Measurements from ENCODE around the gene FPR2.
"Not testable (repeated sequence)": the region's sequence is repeated elsewhere in the genome, so short reads cannot be mapped to it uniquely, and the experiment has no call there.

FPR2 gene, protein sequence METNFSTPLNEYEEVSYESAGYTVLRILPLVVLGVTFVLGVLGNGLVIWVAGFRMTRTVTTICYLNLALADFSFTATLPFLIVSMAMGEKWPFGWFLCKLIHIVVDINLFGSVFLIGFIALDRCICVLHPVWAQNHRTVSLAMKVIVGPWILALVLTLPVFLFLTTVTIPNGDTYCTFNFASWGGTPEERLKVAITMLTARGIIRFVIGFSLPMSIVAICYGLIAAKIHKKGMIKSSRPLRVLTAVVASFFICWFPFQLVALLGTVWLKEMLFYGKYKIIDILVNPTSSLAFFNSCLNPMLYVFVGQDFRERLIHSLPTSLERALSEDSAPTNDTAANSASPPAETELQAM

DNA sequence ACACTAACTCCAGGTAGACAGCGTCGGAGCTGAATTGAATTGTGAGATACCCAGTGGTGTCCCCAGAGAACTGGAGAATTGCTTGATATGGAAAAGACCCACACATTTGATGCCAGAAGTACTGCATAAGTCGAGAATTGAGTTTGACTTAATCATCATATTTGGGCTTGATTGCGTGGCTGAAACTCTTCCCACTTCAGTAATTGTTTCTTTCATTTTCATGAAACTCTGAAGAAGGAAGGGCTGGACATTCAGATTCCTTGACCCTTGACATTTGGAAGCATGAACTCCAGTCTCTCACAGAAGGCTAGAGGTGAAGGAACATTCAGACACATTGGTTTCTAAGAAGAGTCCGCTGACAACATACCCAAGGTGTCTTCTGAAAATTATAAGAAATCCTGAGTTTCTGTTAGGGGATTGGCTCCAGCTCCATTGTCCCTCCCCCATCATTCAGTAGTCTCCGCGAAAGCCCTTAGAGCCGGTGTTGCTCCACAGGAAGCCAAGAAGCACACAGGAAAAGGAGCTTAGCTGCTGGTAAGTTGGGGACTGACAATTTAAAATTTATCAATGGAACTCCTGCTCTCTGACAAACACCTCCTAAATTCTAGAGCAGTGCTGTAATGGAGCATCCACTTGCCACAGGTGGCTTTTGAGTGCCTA is at the start of gene FPR2:
TSS of gene FPR2 (plus strand) at position 484 of the 660 bp plus-strand sequence. CDS start 7,479 bp downstream, outside the sequence.
- no peak for DNase-seq (ENCODE audit: low read depth in 2 of 2)

DNA sequence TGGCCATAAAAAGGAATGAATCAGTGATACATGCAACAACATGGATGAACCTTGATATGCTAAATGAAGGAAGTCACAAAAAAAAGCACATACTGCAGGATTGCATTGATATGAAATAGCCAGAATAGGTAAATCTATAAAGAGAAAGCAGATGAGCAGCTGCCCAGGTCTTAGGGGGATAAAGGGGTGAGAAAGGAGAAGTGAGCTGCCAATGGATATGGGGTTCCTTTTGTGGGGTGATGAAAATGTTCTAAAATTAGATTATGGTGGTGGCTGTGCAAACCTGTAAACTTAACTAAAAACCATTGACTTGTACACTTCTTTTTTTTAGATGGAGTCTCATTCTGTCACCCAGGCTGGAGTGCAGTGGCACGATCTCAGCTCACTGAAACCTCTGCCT is 49.3 kb upstream of the FPR2 start:
- no peak for DNase-seq (ENCODE audit: low read depth in 2 of 2)

DNA sequence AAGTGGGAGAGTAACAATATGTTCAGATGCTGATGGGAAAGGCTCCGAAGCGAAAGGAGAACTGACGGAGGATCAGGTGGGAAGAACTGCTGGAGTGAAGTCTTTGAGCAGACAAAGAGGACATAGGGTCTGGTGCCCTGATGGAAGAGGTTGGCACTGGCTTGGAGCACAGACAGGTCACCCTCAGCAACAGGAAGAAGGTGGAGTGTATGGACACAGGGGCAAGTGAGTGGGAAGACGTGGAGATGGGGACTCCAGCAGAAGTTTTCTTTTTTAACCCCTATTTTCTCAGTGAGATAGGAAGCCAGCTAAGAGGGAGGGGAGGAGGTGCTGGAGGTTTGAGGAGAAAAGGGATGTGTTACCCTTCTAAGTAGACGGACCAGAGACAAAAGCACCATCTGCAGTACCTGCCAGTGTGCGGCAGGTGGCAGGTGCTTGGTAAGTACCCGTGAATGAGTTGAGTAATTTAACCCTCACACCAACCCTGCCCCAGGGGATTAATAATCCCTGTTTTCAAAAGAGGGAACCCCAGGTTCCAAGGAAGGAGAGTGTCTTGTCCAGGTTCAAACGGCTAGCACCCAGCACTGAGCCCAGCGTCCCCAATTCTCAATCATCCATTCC is 48.4 kb upstream of the FPR2 start:
- DNase-seq (ENCODE audit: low read depth in 2 of 2) = no peak

DNA sequence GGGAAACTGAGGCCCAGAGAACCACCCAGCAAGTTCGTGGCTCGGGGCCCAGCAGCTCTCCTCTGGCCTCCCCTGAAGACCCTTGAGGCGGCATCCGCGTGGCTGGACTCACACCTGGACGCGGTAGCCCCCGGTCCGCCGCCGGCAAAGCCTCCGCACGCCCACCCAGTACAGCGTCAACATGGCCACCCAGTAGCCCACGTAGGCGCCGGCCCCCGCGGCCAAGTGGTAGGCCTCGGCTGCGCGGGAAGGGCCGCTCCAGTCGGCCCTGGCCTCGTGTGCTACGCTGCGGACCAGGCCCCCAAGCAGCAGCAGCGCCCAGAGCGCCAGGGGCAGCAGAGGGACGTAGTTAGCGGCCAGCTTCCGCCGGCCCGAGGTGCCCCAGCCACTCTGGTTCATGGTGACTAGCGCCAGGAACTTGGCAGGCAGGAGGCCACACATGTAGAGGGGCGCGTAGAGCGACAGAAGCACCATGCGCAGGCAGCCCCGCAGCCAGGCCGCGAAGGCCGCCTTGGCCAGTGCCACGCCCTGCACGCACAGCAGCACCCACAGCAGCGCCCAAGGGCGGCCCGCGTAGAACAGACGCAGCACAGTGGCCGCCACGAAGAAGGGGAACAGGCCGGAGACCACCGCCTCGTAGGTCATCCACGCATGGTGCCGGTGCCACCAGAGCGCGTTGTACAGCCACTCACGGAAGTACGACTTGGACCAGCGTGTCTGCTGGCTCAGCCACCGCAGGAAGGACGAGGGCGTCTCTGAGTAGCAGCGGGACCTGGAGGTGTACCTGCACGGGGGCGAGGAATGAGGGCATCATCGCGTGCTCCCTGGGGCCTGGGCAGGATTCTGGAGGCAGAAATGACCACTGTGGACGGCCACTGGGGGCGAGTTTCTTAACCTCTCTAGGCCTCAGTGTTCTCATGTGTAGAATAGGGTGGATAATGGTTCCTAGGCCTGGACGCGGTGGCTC is 47.4 kb upstream of the FPR2 start:
- DNase-seq (ENCODE audit: low read depth in 2 of 2) = no peak

DNA sequence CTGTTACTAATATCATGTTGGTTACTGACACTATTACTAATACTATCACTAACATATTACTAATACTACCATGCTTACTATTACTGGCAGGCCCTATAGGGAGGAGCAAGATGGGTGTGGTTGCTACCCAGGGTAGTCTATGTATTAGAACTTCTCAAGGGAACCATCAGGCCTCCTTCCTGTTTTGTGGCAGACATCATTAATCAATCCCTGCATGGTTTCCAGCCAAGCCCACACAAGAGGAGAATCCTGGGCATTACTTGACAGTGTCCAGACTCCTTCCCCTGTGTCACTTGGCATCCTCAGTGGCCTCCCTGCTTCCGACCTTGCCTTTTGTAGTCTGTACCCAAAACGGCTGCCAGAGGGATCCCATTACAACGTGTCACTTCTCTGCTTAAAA is 46.1 kb upstream of the FPR2 start:
- DNase-seq (ENCODE audit: low read depth in 2 of 2) = no peak

DNA sequence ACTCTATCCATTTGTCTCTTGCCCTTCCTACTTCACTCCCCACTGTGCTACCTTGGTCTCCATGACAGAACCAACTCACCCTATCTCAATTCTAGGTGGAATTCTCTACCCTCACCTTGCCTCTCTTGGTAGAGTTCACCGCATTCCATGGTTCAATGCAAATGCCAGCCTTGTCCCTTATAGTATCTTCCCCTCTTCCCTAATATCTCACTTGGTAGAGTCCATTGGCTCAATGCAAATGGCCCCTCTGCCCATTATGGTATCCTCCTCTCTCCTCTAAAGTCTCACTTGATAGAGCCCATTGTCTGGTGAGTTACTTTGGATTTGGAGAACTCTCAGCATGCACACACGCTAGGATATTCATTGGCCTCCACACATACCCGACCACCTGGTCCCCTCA is 45.1 kb upstream of the FPR2 start:
- no peak for DNase-seq (ENCODE audit: low read depth in 2 of 2)

DNA sequence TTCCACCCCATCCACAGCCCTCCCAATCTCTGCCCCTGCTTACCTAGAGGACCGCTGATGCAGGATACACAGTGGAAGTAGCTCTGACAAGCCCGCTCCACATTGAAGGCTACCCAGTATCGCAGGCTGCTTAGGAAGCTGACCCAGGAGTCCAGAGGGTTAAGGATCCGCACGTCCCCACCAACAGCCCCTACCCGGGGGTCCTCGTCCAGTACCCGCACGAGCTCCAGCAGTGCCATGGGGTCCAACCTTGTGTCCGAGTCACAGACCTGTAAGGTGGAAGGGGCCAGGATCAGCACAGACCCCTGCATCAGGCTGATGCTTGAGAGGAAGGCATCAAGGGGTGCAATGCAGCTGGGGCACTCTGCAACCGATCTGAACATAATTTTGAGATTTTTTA is 44.1 kb upstream of the FPR2 start:
- no peak for DNase-seq (ENCODE audit: low read depth in 2 of 2)

DNA sequence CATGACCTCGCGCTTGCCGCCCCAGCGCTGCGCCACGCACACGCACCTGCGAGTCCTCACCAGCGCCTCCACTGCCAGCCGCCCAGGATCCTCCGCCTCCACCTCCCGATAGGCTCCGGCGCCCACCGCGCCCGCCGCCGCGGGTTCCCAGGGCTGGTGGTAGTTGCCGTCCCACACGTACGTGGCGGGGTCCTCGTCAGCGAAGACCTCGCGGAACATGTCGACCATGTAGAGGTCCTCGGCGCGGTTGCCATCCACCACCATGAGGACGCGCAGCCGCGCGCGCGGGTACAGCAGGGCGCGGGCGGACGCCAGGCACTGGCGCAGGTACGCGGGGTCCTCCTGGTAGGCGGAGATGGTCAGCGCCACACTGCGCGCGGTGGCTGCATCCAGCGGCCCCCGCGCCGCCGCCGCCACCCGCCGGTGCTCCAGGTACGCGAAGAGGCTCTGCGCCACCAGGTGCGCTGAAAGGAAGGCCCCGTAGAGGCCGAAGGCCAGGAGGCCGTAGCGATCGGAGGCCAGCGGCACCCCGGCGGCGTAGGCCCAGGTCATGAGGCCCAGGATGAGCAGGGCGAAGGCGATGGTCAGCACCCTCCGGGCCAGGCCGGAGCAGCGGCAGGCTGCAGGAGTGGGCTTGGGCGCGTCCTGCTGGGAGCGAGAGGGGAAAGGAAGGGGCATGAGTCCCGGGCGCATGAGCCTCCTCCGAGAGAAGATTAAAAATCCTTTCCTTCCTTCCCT is 41.6 kb upstream of the FPR2 start:
- DNase-seq (ENCODE audit: low read depth in 2 of 2) = no peak

DNA sequence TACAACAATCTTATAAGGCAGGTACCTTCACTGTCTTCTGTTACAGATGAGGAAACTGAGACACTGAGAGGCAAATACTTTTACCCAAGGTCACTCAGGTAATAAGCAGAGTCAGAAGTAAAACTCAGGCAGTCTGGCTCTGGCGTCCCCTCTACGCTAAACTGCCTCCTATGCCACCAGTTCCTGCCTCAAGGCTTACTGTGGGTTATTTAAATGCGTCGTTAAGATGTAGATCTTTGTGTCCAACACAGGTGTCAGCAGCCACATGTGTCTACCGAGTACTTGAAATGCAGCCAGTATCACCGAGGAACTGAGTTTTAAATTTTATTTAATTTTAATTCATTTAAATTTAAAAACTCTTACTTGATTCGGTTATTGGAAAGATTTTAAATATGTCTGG is 39.1 kb upstream of the FPR2 start:
- no peak for DNase-seq (ENCODE audit: low read depth in 2 of 2)

DNA sequence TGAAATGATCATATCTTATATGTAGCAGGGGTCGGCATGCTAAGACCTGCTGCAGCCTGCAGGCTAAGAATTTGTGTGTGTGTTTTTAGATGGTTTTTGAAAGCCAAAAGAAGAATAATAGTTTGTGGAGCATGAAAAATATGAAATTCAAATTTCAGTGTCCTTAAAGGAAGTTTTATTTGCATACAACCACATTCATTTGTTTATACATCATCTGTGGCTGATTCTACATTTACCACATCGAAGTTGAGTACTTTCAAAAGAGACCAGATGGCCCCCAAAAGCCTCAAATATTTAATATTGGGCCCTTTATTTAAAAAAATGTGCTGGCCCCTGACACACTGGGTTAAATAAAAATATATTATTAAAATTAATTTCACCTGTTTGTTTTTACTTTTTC is 38.5 kb upstream of the FPR2 start:
- no peak for DNase-seq (ENCODE audit: low read depth in 2 of 2)

DNA sequence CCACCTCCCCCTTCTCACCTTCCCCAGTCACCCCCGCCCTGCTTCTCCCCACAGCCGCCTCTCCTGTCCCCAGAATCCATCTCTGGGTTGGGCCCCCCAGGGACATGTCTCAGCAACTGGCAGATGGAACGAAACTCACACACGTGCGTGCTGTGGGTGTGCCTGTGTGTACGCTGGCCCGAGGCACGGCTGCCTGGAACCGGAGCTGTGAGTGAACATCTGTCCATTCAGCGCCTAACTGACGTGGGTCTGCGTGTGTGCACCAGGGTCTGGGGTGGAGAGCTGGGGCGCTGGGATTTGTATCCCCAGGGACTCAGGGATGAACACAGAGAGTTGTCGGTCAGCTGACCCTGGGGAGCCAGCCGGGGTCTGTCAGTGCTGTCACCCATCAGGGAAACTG is 36.4 kb upstream of the FPR2 start:
- no peak for DNase-seq (ENCODE audit: low read depth in 2 of 2)

DNA sequence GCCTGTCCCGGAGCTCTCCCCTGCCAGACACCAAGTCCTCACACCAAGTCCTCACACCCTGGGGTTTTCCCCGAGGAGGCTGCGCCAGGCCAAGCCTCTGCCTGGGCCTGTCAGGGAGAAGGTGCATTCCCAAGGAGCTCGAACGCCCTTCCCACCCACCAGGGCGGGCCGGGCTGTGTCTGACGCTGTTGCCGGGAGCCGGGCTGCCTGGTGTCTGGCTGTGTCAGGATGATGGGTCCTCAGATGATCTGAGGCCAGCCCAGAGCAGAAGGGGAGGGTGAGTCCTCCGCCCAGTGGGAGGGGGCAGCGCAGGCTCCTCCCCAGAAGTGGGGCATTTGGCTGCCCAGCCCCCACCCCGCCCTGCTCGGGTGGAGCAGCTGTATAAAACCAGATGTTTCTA is 34.9 kb upstream of the FPR2 start:
- DNase-seq (ENCODE audit: low read depth in 2 of 2) = no peak

DNA sequence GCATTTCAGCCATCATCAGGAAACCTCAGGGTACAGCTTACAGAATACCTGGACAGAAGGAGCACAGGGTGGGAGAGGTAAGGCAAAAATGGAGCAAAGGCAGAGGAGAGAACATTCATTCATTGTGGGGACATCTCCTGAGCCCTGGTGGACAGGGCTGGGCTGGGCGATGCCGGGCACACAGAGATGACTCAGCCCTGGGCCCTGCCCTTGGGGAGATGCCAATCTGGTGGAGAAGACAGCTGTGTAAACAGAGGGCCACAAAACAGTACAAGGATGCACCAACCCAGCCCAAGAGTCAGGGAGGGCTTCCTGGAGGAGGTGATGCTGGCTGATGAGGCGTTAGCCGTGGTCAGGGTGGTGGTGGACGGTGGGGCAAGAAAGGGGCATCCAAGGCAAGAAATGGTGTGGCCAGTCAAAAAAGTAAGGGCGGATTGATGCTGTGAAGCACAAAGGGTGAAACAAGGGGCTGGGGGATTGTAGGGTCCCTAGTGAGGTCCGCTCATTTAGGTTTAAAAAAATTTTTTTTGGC is 33.6 kb upstream of the FPR2 start:
- DNase-seq (ENCODE audit: low read depth in 2 of 2) = no peak

DNA sequence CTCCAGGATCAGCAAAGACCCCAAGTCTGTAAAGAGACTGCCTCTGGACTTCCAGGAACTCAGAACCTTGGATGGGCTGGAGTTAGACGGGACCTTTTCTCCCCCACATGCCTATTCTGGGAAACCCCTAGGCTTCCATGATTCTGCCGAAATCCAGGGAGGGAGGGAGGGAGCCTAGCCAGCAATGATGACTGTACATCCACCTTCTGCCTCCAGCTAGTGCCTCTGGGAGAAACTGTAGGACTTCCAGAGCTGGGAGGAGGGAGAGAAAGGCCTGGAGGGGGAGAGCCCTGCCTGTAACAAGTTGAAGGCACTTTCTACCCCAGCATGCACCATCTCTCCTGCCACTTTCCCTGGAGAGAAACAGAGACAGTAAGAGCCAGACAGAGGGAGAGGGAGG is 31.2 kb upstream of the FPR2 start:
- DNase-seq (ENCODE audit: low read depth in 2 of 2) = no peak

DNA sequence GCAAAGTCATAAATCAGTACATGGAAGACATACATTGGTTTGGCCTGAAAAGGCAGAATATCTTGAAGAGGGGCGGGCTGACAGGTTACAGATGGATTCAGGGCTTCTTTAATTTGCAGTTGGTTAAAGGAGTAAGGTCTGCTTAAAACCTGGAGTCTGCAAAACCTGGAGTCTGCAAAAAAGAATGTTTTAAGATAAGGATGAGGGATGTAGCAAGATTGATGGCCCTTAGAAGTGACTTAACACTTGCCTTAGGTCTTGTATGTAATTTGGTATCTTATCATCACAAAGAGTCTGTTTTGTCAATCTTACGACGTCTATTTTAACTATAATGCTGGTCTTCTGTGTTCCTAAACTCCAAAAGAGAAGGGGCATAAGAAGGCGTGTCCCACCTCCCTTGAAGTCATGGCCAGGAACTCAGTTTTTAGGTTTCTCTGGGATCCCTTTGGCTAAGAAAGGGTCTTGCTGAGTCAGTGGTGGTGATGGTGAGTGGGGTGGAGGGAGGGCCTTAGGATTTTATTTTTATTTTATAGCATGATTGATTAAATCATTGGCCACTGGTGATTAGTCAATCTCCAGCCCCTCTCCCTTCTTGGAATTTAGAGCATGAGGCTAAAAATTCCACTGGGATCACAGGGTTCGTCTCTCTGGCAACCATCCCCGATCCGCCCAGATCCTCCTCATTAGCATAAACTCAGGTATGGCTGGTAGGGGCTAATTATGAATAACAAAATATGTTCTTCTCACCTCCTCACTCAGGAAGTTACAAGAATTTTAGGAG is 27.0 kb upstream of the FPR2 start:
- DNase-seq (ENCODE audit: low read depth in 2 of 2) = no peak

DNA sequence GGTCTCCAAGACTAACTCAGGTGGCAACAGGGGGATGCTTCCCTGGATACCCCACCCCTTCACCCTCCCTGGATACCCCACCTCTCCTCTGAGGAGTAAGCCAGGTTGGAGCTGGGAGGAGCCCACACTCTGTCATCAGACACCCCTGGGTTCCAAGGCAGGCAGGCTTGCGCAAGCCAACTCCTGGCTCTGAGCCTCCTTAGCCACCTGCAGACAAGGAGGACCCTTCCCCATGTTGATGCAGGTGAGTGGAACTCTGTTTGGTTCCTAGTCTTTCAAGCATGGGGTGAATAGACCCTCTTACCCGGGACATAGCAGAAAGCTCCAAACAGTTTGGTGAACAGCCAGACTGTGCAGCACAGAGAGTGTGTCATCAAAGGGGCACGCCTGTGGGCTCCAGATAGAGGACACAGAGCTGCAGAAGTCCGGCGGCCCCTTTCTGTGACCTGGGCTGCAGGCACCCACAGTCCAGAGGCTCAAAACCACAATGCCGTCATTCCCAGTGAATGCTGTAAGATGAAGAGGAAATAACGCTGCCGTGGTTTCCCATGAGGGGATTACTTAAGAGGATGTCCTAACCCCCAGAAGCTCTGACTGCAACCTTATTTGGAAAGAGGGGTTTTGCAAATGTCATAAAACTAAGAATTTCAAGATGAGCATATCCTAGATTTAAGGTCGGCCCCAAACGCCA is 25.1 kb upstream of the FPR2 start:
- DNase-seq (ENCODE audit: low read depth in 2 of 2) = no peak

DNA sequence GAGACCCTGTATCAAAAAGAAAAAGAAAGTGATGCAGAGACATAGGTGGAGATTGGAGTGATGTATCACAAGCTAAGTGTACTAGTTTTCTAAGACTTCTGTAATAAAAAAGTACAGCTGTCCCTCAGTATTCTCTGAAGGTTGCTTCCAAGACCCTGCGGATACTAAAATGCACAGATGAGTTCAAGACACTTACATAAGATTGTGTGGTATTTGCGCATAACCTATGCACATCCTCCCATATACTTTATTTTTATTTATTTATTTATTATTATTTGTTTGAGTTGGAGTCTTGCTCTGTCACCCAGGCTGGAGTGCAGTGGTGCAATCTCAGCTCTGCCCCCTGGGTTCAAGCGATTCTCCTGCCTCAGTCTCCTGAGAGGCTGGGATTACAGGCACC is 23.6 kb upstream of the FPR2 start:
- no peak for DNase-seq (ENCODE audit: low read depth in 2 of 2)

DNA sequence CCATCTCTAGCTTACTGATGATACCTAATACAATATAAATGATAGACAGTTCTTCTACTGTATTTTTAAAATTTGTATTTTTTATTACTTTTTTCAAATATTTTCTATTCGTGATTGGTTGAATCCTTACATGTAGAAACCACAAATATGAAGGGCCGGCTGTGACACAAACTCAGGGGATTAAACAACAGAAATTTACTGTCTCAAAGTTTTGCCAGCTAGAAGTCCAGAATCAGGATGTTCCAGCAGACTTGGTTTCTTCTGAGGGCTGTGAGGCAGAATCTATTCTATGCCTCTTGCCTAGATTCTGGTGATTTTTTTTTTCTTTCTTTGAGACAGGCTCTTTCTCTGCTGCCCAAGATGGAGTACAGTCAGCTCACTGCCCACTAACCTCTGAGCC is 23.1 kb upstream of the FPR2 start:
- DNase-seq (ENCODE audit: low read depth in 2 of 2) = no peak

DNA sequence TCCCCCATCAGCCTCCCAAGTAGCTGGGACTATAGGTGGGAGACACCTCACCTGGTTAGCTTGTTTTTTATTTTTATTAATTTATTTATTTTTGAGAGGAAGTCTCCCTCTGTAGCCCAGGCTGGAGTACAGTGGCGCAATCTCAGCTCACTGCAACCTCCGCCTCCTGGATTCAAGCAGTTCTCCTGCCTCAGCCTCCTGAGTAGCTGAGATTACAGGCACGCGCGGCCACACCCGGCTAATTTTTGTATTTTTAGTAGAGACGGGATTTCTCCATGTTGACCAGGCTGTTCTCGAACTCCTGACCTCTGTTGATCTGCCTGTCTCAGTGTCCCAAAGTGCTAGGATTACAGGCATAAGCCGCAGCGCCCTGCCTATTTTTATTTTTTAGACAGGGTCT is 22.5 kb upstream of the FPR2 start:
- not testable (repeated sequence) for DNase-seq (ENCODE audit: low read depth in 2 of 2)

Measured in stimulated activated CD4-positive, alpha-beta T cell treated with anti-CD3 and anti-CD28 coated beads, Interleukin-12 subunit alpha, Interleukin-12 subunit beta, amount 100 ng/mL, for 24 hours (primary cell).